Thyroid gland (tissue), 4 donors: ENCODE data around the gene PTPRN2. TPM values are rescaled to one million over a fixed set of nuclear protein-coding genes. Genes with fewer than 3 reads are reported as not detected.

ENCODE experiments used
- DNase-seq, 2 donors: peaks; one replicate each; pipeline ENCODE4 v3.0.0-alpha.2; 2019
- H3K27ac ChIP-seq, 3 donors: fragments of 200-600 bp; sonication (generic); 1 replicate in 2 of 3; 2 replicates in 1 of 3; pipeline ENCODE4 v1.5.1; 2016 to 2019; ENCODE audit warnings: mild to moderate bottlenecking in 1 of 3, moderate library complexity in 1 of 3
- H3K27me3 ChIP-seq: fragments of 200-600 bp; sonication (generic); one replicate; pipeline ENCODE4 v1.5.1; 2019
- H3K36me3 ChIP-seq, 2 donors: fragments of 200-600 bp; sonication (generic); one replicate each; pipeline ENCODE4 v1.5.1; 2016 to 2019
- H3K4me1 ChIP-seq, 2 donors: fragments of 200-600 bp; sonication (generic); one replicate each; pipeline ENCODE4 v1.5.1; 2017 to 2019
- H3K4me3 ChIP-seq, 3 donors: fragments of 200-600 bp; sonication (generic); replicated peaks in 1 of 3; 1 replicate in 2 of 3; 2 replicates in 1 of 3; pipeline ENCODE4 v1.5.1; 2016; ENCODE audit warnings: mild to moderate bottlenecking in 1 of 3
- H3K9me3 ChIP-seq: fragments of 200-600 bp; sonication (generic); one replicate; pipeline ENCODE4 v1.5.1; 2017
- POLR2A ChIP-seq, 2 donors: fragments of 450-650 bp; IDR thresholded peaks; one replicate each; pipeline ENCODE4 v1.6.1; 2017; ENCODE audit warnings: antibody characterized with exemption in 2 of 2, mild to moderate bottlenecking in 2 of 2, moderate library complexity in 1 of 2
- WGBS, 2 donors: methylation state at CpG; one replicate each; pipeline ENCODE4 v1.1.5; 2017; 5-methylcytosine and 5-hydroxymethylcytosine counted together
- intact Hi-C: fragments of 100-400 bp; cut with DNase I; formaldehyde crosslinking; loops from one replicate; pipeline ENCODE4 v1.15.1; 2023
- total RNA-seq, 4 donors: library from RNA; depleted of rRNA; stranded (reverse); fragments of >200 nt; gene quantifications; one replicate each; pipeline ENCODE4 v1.2.3, GENCODE V29; 2016
- TF ChIP-seq, protein P1 (sequence below), 6 experiments: fragments of 200-600 bp in 3 of 6; fragments of 450-650 bp in 3 of 6; sonication (generic) in 3 of 6; IDR thresholded peaks; one replicate each; pipeline ENCODE4 v1.5.1; 2016 to 2019; ENCODE audit warnings: antibody characterized with exemption in 6 of 6, mild to moderate bottlenecking in 2 of 6, inconsistent platforms in 1 of 6, moderate library complexity in 1 of 6

Gene PTPRN2
- total RNA-seq, 4 donors from 2014 or later = 4.2 to 9.9 (median 7.7) TPM

DNA sequence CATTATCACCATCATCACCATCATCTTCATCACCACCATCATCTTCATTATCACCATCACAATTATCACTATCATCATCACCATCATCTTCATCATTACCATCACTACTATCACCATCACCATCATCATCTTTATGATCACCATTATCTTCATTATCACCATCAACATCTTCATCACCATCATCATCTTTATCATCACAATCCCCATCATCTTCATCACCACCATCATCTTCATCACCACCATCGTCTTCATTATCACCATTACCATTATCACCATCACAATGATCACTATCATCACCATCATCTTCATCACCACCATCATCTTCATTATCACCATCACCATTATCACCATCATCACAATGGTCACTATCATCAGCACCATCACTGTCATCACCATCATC lies 621.1 kb downstream of the PTPRN2 start:
- H3K27ac ChIP-seq = no peak overlapping the region
- no peaks in the 10 kb centered on the region for H3K27me3 ChIP-seq
- intact Hi-C loops = no loop called here
- no peak for DNase-seq
- H3K36me3 ChIP-seq = no peaks in the 10 kb centered on the region
- TF ChIP-seq, protein P1, sequence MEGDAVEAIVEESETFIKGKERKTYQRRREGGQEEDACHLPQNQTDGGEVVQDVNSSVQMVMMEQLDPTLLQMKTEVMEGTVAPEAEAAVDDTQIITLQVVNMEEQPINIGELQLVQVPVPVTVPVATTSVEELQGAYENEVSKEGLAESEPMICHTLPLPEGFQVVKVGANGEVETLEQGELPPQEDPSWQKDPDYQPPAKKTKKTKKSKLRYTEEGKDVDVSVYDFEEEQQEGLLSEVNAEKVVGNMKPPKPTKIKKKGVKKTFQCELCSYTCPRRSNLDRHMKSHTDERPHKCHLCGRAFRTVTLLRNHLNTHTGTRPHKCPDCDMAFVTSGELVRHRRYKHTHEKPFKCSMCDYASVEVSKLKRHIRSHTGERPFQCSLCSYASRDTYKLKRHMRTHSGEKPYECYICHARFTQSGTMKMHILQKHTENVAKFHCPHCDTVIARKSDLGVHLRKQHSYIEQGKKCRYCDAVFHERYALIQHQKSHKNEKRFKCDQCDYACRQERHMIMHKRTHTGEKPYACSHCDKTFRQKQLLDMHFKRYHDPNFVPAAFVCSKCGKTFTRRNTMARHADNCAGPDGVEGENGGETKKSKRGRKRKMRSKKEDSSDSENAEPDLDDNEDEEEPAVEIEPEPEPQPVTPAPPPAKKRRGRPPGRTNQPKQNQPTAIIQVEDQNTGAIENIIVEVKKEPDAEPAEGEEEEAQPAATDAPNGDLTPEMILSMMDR (IDR thresholded peaks at IDR 0.05) = no peak
- TF ChIP-seq POLR2A (IDR thresholded peaks at IDR 0.05) = no peak
- H3K4me1 ChIP-seq = no peaks in the 10 kb centered on the region
- 85 to 88% methylated on average over 1 of the region's 1 CpG for WGBS, 2 donors
- H3K4me3 ChIP-seq = no peak overlapping the region
- H3K9me3 ChIP-seq = no peaks in the 10 kb centered on the region

DNA sequence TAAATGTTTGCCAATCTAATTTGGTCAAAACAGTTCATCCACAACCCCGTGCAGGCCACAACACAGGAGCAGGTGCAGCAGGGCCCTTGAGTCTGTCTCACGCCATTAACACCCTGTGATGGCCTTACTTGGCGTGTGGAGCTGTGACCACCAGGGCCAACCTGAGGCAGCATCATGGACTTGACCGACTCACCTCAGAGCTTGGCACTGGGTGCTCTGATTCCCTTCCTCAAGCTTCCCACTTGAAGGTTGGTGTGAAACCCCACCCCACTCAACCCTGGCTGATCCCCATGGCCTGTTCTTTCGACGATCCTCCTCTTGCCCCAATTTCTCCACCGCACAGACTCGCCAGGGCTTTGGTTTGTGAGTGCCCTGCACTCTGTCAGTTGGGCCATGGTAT lies 623.1 kb downstream of the PTPRN2 start:
- no peak for DNase-seq
- Histone ChIP-seq H3K27ac (no peak overlapping the region), H3K4me3 (no peak overlapping the region), H3K36me3 (no peaks in the 10 kb centered on the region), H3K4me1 (no peaks in the 10 kb centered on the region), H3K9me3 (no peaks in the 10 kb centered on the region), H3K27me3 (no peaks in the 10 kb centered on the region)
- 89 to 94% methylated on average over 8 of the region's 8 CpGs for WGBS, 2 donors
- TF ChIP-seq, protein P1 (IDR thresholded peaks at IDR 0.05) = no peak
- TF ChIP-seq POLR2A (IDR thresholded peaks at IDR 0.05) = no peak
- intact Hi-C loops = no loop called here

DNA sequence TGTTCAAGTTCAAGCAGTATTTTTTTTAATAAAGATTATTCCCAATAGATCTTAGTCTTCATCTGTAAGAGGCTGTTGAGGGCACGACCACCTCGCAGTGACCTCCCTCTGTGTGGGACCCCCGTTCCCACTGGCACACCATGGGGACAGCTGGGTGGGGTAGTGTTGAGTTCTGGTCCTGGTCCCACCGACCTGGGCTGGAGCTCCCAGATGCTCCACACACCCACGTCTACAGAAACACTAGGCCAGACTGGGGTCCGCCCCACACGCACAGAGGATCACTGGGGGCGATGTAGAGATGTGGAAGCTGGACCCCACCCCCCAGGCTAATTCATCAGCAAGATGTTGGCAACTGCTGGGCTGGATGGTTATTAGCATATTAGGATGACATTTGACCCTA lies 623.6 kb downstream of the PTPRN2 start:
- WGBS, 2 donors = 87 to 90% methylated on average over 7 to 8 of the region's 8 CpGs
- Histone ChIP-seq H3K27ac (no peak overlapping the region), H3K4me1 (no peaks in the 10 kb centered on the region), H3K4me3 (no peak overlapping the region), H3K27me3 (no peaks in the 10 kb centered on the region), H3K36me3 (no peaks in the 10 kb centered on the region), H3K9me3 (no peaks in the 10 kb centered on the region)
- no peak for TF ChIP-seq POLR2A (IDR thresholded peaks at IDR 0.05)
- TF ChIP-seq, protein P1 (IDR thresholded peaks at IDR 0.05) = no peak
- intact Hi-C loops = no loop called here
- DNase-seq = no peak

DNA sequence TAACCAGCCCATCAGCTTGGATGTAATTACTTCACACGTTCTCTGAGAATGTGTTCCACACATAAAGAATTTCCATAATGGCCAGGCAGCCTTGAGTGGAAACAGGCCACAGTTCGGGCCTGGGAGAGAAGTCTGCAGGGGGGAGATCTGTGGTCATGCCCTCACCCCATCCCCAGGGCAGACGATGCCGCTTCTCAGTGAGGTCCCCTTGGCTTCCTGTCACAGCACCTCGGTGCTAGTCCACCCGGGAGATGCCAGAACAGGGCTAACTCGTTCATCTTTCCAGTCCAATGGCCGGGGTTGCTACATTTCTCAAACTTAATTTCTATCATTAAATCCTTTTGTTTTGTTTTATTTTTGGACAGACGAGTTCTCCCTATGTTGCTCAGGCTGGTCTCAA lies 624.1 kb downstream of the PTPRN2 start:
- Histone ChIP-seq H3K9me3 (no peaks in the 10 kb centered on the region), H3K4me1 (no peaks in the 10 kb centered on the region), H3K27me3 (no peaks in the 10 kb centered on the region), H3K36me3 (no peaks in the 10 kb centered on the region), H3K27ac (no peak overlapping the region), H3K4me3 (no peak overlapping the region)
- intact Hi-C loops = no loop called here
- TF ChIP-seq, protein P1 (IDR thresholded peaks at IDR 0.05) = no peak
- TF ChIP-seq POLR2A (IDR thresholded peaks at IDR 0.05) = no peak
- WGBS, 2 donors = 63 to 77% methylated on average over 9 of the region's 9 CpGs
- DNase-seq = no peak

DNA sequence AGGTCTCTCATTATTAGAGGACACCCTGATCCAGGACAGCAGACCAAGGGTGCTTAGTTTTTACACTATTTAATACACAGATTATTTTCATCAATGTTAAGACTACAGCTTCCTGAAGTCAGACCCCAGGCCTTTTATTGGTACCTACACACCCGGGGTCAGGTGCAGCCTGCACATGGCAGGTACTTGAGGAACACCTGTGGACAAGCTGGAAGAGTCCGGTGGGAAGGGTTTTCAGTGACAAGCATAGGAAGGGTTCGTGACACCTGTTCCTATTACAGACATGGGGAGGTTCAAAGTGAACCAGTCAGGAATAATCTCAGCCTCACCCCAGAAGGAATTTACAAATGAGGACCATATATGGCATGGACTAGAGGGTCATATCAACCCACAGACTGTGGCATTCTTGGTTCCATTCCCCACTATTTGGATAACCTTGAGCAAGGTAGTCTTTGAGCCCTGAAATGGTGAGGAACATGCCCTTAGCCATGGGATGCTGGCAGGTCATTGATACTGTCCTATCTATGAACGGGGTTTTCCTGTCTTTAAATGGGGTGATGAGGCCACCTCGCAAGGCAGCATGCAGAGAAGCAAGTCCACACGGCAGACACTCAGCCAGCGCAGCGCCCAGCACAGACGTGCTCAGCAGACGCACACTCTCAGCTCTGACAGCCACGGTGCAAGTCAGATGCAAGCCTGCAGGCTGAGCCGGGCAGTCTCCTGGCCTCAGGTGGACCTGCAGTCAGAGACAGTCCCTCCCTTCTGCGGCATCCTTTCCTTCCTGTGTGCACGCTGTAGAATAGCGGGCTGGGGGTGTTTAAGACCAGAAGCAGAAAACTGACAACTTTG lies 624.9 kb downstream of the PTPRN2 start:
- Histone ChIP-seq H3K27me3 (no peaks in the 10 kb centered on the region), H3K36me3 (no peaks in the 10 kb centered on the region), H3K27ac (no peak overlapping the region), H3K4me1 (no peaks in the 10 kb centered on the region), H3K9me3 (no peaks in the 10 kb centered on the region), H3K4me3 (no peak overlapping the region)
- 68 to 81% methylated on average over 14 to 15 of the region's 15 CpGs for WGBS, 2 donors
- DNase-seq = no peak
- intact Hi-C loops = no loop called here
- no peak for TF ChIP-seq POLR2A (IDR thresholded peaks at IDR 0.05)
- TF ChIP-seq, protein P1 (IDR thresholded peaks at IDR 0.05) = no peak
